Fibroblast of peridontal ligament (primary cell): ENCODE data around the gene SLC6A2.

Experiments used
- DNase-seq: peaks from one replicate; pipeline ENCODE4 v3.0.0-alpha.2; 2010; ENCODE audit errors: extremely low read depth

The SLC6A2 gene

GRCh38 chr16:55671974-55672280, 16.1 kb downstream of the SLC6A2 start:
- no peak for DNase-seq

- DNase-seq, result peak; percentile 91
Measured at GRCh38 chr16:55672471-55672870, 16.7 kb downstream of the SLC6A2 start.

- no peak for DNase-seq
Measured at GRCh38 chr16:55678161-55678821, 22.5 kb downstream of the SLC6A2 start.

- DNase-seq, result no peak
Measured at GRCh38 chr16:55682086-55682485, 26.3 kb downstream of the SLC6A2 start.

GRCh38 chr16:55685973-55686372, 30.2 kb downstream of the SLC6A2 start:
- DNase-seq, result no peak

- no peak for DNase-seq
Measured at GRCh38 chr16:55686671-55687070, 30.9 kb downstream of the SLC6A2 start.

- DNase-seq, result no peak
Measured at GRCh38 chr16:55687802-55688201, 32.0 kb downstream of the SLC6A2 start.

- no peak for DNase-seq
Measured at GRCh38 chr16:55690841-55691240, 35.1 kb downstream of the SLC6A2 start.

GRCh38 chr16:55691771-55692170, 36.0 kb downstream of the SLC6A2 start:
- no peak for DNase-seq

- no peak for DNase-seq
Measured at GRCh38 chr16:55695595-55695994, 39.8 kb downstream of the SLC6A2 start.

GRCh38 chr16:55697867-55698266, 42.1 kb downstream of the SLC6A2 start:
- no peak for DNase-seq

GRCh38 chr16:55698331-55698730, 42.5 kb downstream of the SLC6A2 start:
- no peak for DNase-seq

- no peak for DNase-seq
Measured at GRCh38 chr16:55698946-55699345, 43.2 kb downstream of the SLC6A2 start.

GRCh38 chr16:55699616-55700015, 43.8 kb downstream of the SLC6A2 start:
- no peak for DNase-seq

- no peak for DNase-seq
Measured at GRCh38 chr16:55700067-55700466, 44.3 kb downstream of the SLC6A2 start.

- DNase-seq, result no peak
Measured at GRCh38 chr16:55700961-55701360, 45.2 kb downstream of the SLC6A2 start.

GRCh38 chr16:55701442-55702319, 45.9 kb downstream of the SLC6A2 start:
- DNase-seq, result peak; percentile 28

- DNase-seq, result peak; percentile 89
Measured at GRCh38 chr16:55703003-55704001, 47.5 kb downstream of the SLC6A2 start.

GRCh38 chr16:55706739-55707384, 51.1 kb downstream of the SLC6A2 start:
- no peak for DNase-seq

GRCh38 chr16:55709801-55710200, 54.0 kb downstream of the SLC6A2 start:
- no peak for DNase-seq

- DNase-seq, result no peak
Measured at GRCh38 chr16:55710466-55710865, 54.7 kb downstream of the SLC6A2 start.
